HFFc6 (cell line): ENCODE data around the gene PAQR5. TPM values are rescaled to one million over a fixed set of nuclear protein-coding genes. Genes with fewer than 3 reads are reported as not detected.

ENCODE experiments used
- DNase-seq: peaks from one replicate; pipeline ENCODE4 v3.0.0-alpha.2; 2018
- H3K27ac Mint-ChIP-seq: 2 replicates; pipeline ENCODE4 v1.8.0; 2020; ENCODE audit warnings: mild to moderate bottlenecking, mixed read lengths
- H3K27me3 Mint-ChIP-seq: 2 replicates; pipeline ENCODE4 v1.8.0; 2021; ENCODE audit warnings: mild to moderate bottlenecking, moderate library complexity, mixed read lengths; ENCODE audit not compliant: insufficient read depth
- H3K36me3 Mint-ChIP-seq: 2 replicates; pipeline ENCODE4 v1.8.0; 2021; ENCODE audit warnings: low read depth, mixed read lengths
- H3K4me1 Mint-ChIP-seq: 2 replicates; pipeline ENCODE4 v1.8.0; 2020; ENCODE audit warnings: low read depth, mixed read lengths
- H3K4me3 Mint-ChIP-seq: 2 replicates; pipeline ENCODE4 v1.8.0; 2020; ENCODE audit warnings: mild to moderate bottlenecking, moderate library complexity, mixed read lengths
- H3K9me3 Mint-ChIP-seq: 2 replicates; pipeline ENCODE4 v1.8.0; 2020; ENCODE audit warnings: mild to moderate bottlenecking, mixed read lengths
- total RNA-seq, 6 experiments: library from RNA; stranded (reverse); fragmentation: NEBNext Ultra II Directional; extraction: Animal tissue kit (Norgen Biotek cat#: 25700); gene quantifications; 2 replicates in 1 of 6; 3 replicates in 5 of 6; pipeline ENCODE4 v1.2.3, GENCODE V29; 2021
- TF ChIP-seq, protein P1 (sequence below): fragments of 200-600 bp; sonication (generic); IDR thresholded peaks from 2 replicates; pipeline ENCODE4 v1.5.0; 2021; ENCODE audit warnings: antibody characterized with exemption, mild to moderate bottlenecking

The PAQR5 gene
- total RNA-seq, 6 experiments from 2014 or later, result 1.3 to 2.2 (median 1.6) TPM

GRCh38 chr15:69280783-69281182 lies 17.9 kb upstream of the PAQR5 start:
- DNase-seq, result no peak
- peaks cover 13% of the 10 kb centered on the region for H3K27me3 Mint-ChIP-seq
- H3K9me3 Mint-ChIP-seq, result no peaks in the 10 kb centered on the region
- H3K36me3 Mint-ChIP-seq, result no peaks in the 10 kb centered on the region
- no peak overlapping the region for H3K4me3 Mint-ChIP-seq
- no peak overlapping the region for H3K27ac Mint-ChIP-seq
- TF ChIP-seq, protein P1, sequence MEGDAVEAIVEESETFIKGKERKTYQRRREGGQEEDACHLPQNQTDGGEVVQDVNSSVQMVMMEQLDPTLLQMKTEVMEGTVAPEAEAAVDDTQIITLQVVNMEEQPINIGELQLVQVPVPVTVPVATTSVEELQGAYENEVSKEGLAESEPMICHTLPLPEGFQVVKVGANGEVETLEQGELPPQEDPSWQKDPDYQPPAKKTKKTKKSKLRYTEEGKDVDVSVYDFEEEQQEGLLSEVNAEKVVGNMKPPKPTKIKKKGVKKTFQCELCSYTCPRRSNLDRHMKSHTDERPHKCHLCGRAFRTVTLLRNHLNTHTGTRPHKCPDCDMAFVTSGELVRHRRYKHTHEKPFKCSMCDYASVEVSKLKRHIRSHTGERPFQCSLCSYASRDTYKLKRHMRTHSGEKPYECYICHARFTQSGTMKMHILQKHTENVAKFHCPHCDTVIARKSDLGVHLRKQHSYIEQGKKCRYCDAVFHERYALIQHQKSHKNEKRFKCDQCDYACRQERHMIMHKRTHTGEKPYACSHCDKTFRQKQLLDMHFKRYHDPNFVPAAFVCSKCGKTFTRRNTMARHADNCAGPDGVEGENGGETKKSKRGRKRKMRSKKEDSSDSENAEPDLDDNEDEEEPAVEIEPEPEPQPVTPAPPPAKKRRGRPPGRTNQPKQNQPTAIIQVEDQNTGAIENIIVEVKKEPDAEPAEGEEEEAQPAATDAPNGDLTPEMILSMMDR, result no peak
- H3K4me1 Mint-ChIP-seq, result peaks cover 12% of the 10 kb centered on the region

DNA sequence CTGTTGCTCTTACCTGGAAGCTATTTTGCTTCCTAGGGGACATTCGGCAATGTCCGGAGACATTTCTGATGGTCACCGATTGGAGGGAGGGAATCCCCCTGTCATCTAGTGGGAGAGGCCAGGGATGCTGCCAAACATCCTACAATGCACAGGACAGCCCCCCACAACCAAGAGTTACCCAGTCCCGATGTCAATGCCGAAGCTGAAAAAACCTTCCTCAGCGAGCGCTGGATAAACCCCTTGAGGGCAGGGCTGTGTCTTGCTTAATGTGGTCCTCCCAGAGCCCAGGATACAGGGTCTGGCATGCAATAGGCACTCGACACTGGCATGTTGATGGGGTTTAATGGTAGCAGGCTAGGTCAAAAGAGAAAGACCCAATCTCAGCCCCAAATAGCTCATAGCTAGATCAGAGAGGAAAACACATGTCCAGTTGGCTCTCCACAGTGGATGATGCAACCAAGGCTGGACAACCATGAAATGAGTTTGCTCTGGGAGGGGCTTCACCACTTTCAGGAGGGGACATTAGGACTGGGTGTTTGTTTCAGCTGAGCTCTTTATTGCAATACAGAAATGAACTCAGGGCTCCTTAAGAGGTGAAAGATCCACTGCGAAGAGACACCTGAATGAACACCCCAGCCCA lies 16.5 kb upstream of the PAQR5 start:
- H3K27ac Mint-ChIP-seq, result no peak overlapping the region
- no peak for DNase-seq
- peaks cover 9% of the 10 kb centered on the region; the same call in 1 of the 2 replicates for H3K27me3 Mint-ChIP-seq

DNA sequence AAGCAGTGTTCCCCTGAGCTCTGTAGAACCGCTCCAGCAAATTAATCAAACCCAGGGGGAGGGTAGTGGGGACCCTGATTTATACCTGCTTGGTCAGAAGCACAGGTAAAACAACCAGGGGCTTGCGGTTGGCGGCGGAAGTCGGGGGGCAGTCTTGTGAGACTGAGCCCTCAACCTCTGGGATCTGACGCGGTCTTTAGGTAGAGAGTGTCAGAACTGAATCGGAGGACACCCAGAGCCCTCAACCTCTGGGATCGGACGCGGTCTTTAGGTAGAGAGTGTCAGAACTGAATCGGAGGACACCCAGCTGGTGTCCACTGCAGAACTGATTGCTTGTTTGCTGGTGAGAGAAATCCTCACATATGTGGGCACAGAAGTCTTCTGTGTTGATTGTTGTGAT lies 12.9 kb upstream of the PAQR5 start:
- no peak for DNase-seq
- H3K9me3 Mint-ChIP-seq, result no peaks in the 10 kb centered on the region
- TF ChIP-seq, protein P1, result no peak
- H3K27ac Mint-ChIP-seq, result no peak overlapping the region
- peaks cover 6% of the 10 kb centered on the region for H3K27me3 Mint-ChIP-seq
- no peaks in the 10 kb centered on the region for H3K36me3 Mint-ChIP-seq
- H3K4me3 Mint-ChIP-seq, result no peak overlapping the region
- peaks cover 4% of the 10 kb centered on the region for H3K4me1 Mint-ChIP-seq

More for the DNA sequence above, 16.5 kb upstream of the PAQR5 start:
- TF ChIP-seq, protein P1, result no peak
- Mint-ChIP-seq H3K36me3 (no peaks in the 10 kb centered on the region), H3K9me3 (no peaks in the 10 kb centered on the region), H3K4me1 (peaks cover 6% of the 10 kb centered on the region), H3K4me3 (no peak overlapping the region)

GRCh38 chr15:69288011-69288410 lies 10.7 kb upstream of the PAQR5 start:
- Mint-ChIP-seq H3K4me3 (no peak overlapping the region), H3K27me3 (peaks cover 6% of the 10 kb centered on the region), H3K27ac (no peak overlapping the region), H3K9me3 (no peaks in the 10 kb centered on the region), H3K4me1 (no peaks in the 10 kb centered on the region), H3K36me3 (no peaks in the 10 kb centered on the region)
- TF ChIP-seq, protein P1, result no peak
- no peak for DNase-seq

GRCh38 chr15:69288531-69289341 lies 10.0 kb upstream of the PAQR5 start:
- Mint-ChIP-seq H3K4me3 (no peak overlapping the region), H3K36me3 (no peaks in the 10 kb centered on the region), H3K27me3 (peaks cover 7% of the 10 kb centered on the region), H3K4me1 (no peaks in the 10 kb centered on the region), H3K27ac (no peak overlapping the region), H3K9me3 (no peaks in the 10 kb centered on the region)
- no peak for DNase-seq
- TF ChIP-seq, protein P1, result no peak
